Measurements from ENCODE around the gene BDNF.
"Not testable (repeated sequence)": the region's sequence is repeated elsewhere in the genome, so short reads cannot be mapped to it uniquely, and the experiment has no call there.

Gene BDNF

DNA sequence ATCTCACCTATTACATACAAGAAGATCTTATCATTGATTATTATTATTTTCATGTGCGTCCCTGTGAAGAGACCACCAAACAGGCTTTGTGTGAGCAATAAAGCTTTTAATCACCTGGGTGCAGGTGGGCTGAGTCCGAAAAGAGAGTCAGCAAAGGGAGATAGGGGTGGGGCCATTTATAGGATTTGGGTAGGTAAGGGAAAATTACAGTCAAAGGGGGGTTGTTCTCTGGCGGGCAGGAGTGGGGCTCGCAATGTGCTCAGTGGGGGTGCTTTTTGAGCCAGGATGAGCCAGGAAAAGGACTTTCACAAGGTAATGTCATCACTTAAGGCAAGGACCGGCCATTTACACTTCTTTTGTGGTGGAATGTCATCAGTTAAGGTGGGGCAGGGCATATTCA is 71.2 kb downstream of the BDNF start:
- H3K36me3 Mint-ChIP-seq (ENCODE audit: low read depth); H3K4me3 Mint-ChIP-seq; H3K4me1 Mint-ChIP-seq (ENCODE audit: low read depth); H3K27ac Mint-ChIP-seq; H3K27me3 Mint-ChIP-seq; H3K9me3 Mint-ChIP-seq: not testable (repeated sequence)

- Mint-ChIP-seq H3K4me3 (no peak overlapping the region), H3K27me3 (no peaks in the 10 kb centered on the region), H3K4me1 (ENCODE audit: low read depth) (no peaks in the 10 kb centered on the region), H3K9me3 (peaks cover 4% of the 10 kb centered on the region), H3K36me3 (ENCODE audit: low read depth) (no peaks in the 10 kb centered on the region), H3K27ac (no peak overlapping the region)
Observed at GRCh38 chr11:27627979-27628378, 72.3 kb downstream of the BDNF start.

DNA sequence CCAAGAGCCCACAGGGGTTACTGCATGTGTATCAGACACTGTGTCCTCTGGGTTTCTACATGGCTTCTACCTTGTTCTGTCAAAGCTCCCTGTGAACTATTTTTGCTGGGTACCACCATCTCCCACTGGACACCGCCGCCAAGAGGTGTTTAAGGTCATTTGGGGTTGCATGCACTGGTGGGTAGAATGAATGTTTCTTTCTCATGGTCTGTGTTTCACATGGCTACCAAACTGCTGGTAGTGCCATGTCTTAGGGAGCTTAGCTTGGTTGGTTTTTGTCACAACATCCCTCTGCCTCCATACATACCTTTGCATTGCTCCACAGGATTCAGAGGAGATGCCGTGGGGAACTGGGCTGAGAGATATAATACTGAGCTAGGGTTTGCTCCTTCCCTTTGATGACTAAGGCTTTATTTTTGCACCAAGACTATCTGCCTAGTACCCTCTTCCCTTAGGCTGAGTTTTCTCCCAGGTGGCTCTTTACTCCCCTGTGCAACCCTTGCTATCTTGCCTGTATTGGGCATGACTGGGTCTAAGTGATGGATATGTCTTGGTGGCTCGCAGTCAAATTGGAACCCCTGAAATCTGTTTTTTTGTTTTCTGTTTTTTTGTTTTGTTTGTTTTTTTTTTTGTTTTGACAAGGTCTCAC is 73.2 kb downstream of the BDNF start:
- no peaks in the 10 kb centered on the region for H3K36me3 Mint-ChIP-seq (ENCODE audit: low read depth)
- H3K9me3 Mint-ChIP-seq, result no peaks in the 10 kb centered on the region
- H3K27me3 Mint-ChIP-seq, result no peaks in the 10 kb centered on the region
- no peak overlapping the region for H3K27ac Mint-ChIP-seq
- H3K4me3 Mint-ChIP-seq, result no peak overlapping the region
- no peaks in the 10 kb centered on the region for H3K4me1 Mint-ChIP-seq (ENCODE audit: low read depth)

GRCh38 chr11:27626269-27626937 is 73.9 kb downstream of the BDNF start:
- no peaks in the 10 kb centered on the region for H3K27me3 Mint-ChIP-seq
- H3K4me3 Mint-ChIP-seq, result no peak overlapping the region
- H3K4me1 Mint-ChIP-seq (ENCODE audit: low read depth), result no peaks in the 10 kb centered on the region
- H3K36me3 Mint-ChIP-seq (ENCODE audit: low read depth), result no peaks in the 10 kb centered on the region
- H3K27ac Mint-ChIP-seq, result no peak overlapping the region
- H3K9me3 Mint-ChIP-seq, result no peaks in the 10 kb centered on the region

GRCh38 chr11:27625347-27625912 is 74.8 kb downstream of the BDNF start:
- H3K9me3 Mint-ChIP-seq, result no peaks in the 10 kb centered on the region
- H3K4me1 Mint-ChIP-seq (ENCODE audit: low read depth), result no peaks in the 10 kb centered on the region
- no peak overlapping the region for H3K27ac Mint-ChIP-seq
- no peaks in the 10 kb centered on the region for H3K27me3 Mint-ChIP-seq
- H3K36me3 Mint-ChIP-seq (ENCODE audit: low read depth), result no peaks in the 10 kb centered on the region
- no peak overlapping the region for H3K4me3 Mint-ChIP-seq

DNA sequence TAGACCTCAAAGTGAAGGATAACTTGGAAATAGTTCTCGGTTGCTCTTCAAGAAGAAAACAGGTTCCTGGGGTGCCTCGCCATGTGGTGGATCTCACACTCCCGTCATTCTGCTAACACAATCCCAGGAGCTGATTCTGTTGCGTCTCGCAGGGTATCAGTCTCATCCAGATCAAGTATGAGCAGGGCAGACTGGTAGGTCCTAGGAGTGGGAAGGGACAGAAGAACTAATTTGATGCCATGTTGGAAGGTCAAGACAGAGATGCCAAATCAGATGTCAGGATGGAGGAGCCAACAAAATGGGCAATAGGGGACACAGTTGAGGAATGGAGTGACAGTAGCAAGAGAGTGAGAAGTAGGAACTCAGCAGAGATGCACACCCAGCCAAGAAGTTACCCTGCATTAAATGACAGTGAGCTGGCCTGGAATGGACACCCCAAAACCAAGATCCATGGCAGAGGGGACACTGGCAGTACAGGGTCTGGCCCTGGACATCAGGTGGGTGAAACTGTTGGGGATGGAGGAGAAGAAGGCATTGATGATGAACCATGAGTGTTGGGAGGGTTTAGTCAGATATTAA is 76.2 kb downstream of the BDNF start:
- no peaks in the 10 kb centered on the region for H3K36me3 Mint-ChIP-seq (ENCODE audit: low read depth)
- no peaks in the 10 kb centered on the region for H3K9me3 Mint-ChIP-seq
- H3K27me3 Mint-ChIP-seq, result no peaks in the 10 kb centered on the region
- no peak overlapping the region for H3K4me3 Mint-ChIP-seq
- H3K27ac Mint-ChIP-seq, result no peak overlapping the region
- no peaks in the 10 kb centered on the region for H3K4me1 Mint-ChIP-seq (ENCODE audit: low read depth)

GRCh38 chr11:27622541-27623300 is 77.5 kb downstream of the BDNF start:
- H3K36me3 Mint-ChIP-seq (ENCODE audit: low read depth), result no peaks in the 10 kb centered on the region
- no peaks in the 10 kb centered on the region for H3K27me3 Mint-ChIP-seq
- H3K27ac Mint-ChIP-seq, result no peak overlapping the region
- no peaks in the 10 kb centered on the region for H3K9me3 Mint-ChIP-seq
- H3K4me3 Mint-ChIP-seq, result no peak overlapping the region
- no peaks in the 10 kb centered on the region for H3K4me1 Mint-ChIP-seq (ENCODE audit: low read depth)

DNA sequence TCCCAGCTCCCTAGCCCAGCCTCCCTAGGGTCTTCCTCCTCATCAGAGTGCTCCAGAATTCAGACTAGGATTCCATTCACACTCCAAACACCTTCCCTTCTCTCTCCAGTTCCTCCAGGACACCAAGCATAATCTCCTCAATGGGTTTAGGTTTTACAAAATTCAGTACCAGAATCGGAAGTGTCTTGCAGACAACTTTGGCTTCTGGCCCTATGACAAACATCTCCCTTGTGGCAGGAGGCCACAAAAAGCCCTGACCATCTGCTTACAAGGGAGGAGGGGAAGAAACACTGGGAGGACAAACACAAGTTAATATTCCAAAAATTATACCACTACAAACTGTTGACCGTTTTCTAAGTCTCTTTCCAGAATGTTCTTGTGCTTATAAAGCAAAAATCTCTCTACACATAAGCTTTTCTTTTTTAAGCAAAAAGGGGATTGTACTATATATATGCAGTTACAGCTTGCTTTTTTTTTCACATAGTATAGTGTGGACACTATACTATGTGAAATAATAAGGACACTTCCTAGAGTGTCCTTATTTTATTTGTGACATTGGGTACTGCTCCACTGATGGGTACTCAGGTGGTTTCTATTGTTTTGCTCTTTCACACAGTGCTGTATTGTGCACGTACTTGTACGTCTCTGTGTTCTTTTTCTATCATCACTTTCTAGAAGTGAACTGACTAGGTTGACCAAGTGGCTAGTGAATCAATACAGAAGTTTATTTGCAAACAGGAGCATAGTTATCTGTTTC is 78.7 kb downstream of the BDNF start:
- Mint-ChIP-seq H3K4me3 (no peak overlapping the region), H3K36me3 (ENCODE audit: low read depth) (no peaks in the 10 kb centered on the region), H3K27me3 (no peaks in the 10 kb centered on the region), H3K27ac (no peak overlapping the region), H3K9me3 (no peaks in the 10 kb centered on the region), H3K4me1 (ENCODE audit: low read depth) (no peaks in the 10 kb centered on the region)

DNA sequence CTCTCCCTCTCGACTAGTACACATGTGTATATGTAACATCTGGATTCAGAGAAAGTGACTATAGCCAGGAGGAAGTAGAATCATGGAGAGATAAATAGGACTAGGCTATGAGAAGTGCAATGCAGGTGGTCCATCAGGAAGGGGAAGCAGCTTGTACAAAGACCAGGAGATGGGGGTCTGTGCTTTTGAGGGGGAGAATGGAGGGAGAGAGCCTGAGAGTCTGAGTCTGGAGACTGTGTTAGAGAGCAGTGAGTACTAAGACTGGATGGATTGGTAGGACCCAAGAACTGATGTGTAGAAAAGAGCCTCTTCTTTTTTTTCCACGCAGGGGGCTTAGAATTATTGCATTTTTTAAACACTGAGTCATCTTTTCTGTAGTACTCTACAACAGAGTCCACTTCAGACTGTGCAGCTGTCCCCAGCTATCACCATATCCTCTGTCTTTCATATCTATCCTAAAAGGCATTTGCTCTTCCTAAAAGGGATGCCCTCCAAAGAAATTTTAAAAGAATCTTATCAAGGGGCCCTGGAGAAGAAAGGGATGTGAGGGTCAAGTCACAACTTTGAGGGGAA is 80.4 kb downstream of the BDNF start:
- Mint-ChIP-seq H3K36me3 (ENCODE audit: low read depth) (no peaks in the 10 kb centered on the region), H3K9me3 (no peaks in the 10 kb centered on the region), H3K4me3 (no peak overlapping the region), H3K27ac (no peak overlapping the region), H3K27me3 (no peaks in the 10 kb centered on the region), H3K4me1 (ENCODE audit: low read depth) (no peaks in the 10 kb centered on the region)

DNA sequence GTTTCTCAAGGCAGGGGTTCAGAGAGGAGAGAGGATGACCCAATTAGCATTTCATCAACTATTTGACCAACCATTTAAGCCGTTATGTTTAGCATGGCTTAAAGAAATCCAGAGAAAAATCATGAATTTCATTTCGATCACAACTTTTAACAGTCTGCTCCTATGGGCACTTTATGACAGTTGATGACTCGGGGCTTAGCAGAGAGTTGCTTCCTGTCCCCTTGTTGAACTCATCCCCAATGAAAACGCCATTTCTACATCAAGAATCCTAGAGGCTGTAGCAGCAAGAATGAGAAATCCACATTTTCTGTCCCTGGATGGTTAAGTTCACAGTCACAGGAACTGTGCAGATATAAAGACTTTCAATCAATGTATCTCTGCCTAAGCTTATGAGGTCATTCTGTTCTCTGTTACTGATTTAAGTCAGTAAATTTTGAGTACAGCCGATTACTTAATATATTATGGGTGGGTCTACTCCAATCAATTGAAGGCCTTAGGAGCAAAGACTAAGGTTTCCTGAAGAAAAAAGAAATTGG is 81.1 kb downstream of the BDNF start:
- H3K4me3 Mint-ChIP-seq, result no peak overlapping the region
- no peaks in the 10 kb centered on the region for H3K9me3 Mint-ChIP-seq
- H3K27me3 Mint-ChIP-seq, result no peaks in the 10 kb centered on the region
- H3K36me3 Mint-ChIP-seq (ENCODE audit: low read depth), result no peaks in the 10 kb centered on the region
- no peak overlapping the region for H3K27ac Mint-ChIP-seq
- no peaks in the 10 kb centered on the region for H3K4me1 Mint-ChIP-seq (ENCODE audit: low read depth)

- Mint-ChIP-seq H3K27me3 (no peaks in the 10 kb centered on the region), H3K27ac (no peak overlapping the region), H3K9me3 (no peaks in the 10 kb centered on the region), H3K4me1 (ENCODE audit: low read depth) (no peaks in the 10 kb centered on the region), H3K36me3 (ENCODE audit: low read depth) (no peaks in the 10 kb centered on the region), H3K4me3 (no peak overlapping the region)
Observed at GRCh38 chr11:27618281-27618915, 81.9 kb downstream of the BDNF start.

DNA sequence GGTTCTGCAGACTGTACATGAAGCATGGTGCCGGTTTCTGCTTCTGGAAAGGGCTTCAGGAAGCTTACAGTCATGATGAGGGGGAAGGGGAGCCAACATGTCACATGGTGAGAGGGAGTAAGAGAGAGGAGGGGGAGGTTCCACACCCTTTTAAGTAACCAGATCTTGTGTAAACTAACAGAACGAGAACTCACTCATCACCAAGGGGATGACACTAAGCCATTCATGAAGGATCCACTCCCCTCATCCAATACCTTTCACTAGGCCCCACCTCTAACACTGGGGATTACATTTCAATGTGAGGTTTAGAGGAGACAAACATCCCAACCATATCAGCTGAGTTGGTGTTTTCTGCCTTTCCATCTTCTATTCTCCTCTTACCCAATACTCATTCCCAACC is 83.5 kb downstream of the BDNF start:
- H3K4me1 Mint-ChIP-seq (ENCODE audit: low read depth), result no peaks in the 10 kb centered on the region
- H3K9me3 Mint-ChIP-seq, result no peaks in the 10 kb centered on the region

DNA sequence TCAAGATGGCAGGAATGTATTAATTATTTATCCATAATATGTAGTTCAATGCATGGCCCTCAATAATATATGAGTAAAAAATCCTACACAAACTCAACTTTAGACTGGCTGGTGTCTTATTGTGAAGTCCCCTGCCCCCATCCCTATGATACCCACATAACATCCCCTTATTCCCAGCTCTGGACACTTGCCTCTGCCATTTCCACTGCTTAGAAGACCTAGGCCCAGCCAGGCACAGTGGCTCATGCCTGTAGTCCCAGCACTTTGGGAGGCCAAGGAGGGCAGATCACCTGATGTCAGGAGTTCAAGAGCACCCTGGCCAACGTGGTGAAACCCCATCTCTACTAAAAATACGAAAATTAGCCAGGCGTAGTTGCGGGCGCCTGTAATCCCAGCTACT is 84.4 kb downstream of the BDNF start:
- no peaks in the 10 kb centered on the region for H3K27me3 Mint-ChIP-seq
- no peak overlapping the region for H3K4me3 Mint-ChIP-seq
- no peaks in the 10 kb centered on the region for H3K9me3 Mint-ChIP-seq
- no peaks in the 10 kb centered on the region for H3K4me1 Mint-ChIP-seq (ENCODE audit: low read depth)
- H3K36me3 Mint-ChIP-seq (ENCODE audit: low read depth), result no peaks in the 10 kb centered on the region
- H3K27ac Mint-ChIP-seq, result no peak overlapping the region

More for the DNA sequence above, 83.5 kb downstream of the BDNF start:
- Mint-ChIP-seq H3K27me3 (no peaks in the 10 kb centered on the region), H3K36me3 (ENCODE audit: low read depth) (no peaks in the 10 kb centered on the region), H3K27ac (no peak overlapping the region), H3K4me3 (no peak overlapping the region)

- Mint-ChIP-seq H3K27ac (no peak overlapping the region), H3K9me3 (no peaks in the 10 kb centered on the region), H3K27me3 (no peaks in the 10 kb centered on the region), H3K4me3 (no peak overlapping the region), H3K4me1 (ENCODE audit: low read depth) (no peaks in the 10 kb centered on the region), H3K36me3 (ENCODE audit: low read depth) (no peaks in the 10 kb centered on the region)
Observed at GRCh38 chr11:27614092-27614491, 86.2 kb downstream of the BDNF start.

Measured in stimulated activated naive CD8-positive, alpha-beta T cell treated with anti-CD3 and anti-CD28 coated beads, Interleukin-15, Interleukin-2, amounts not matched to agents 100 ng/mL and 50 ng/mL, for 24 hours (primary cell).